Esophagus (tissue), 2 donors: ENCODE measurements around the gene GSTT2B. TPM values are rescaled to one million over a fixed set of nuclear protein-coding genes. Genes with fewer than 3 reads are reported as not detected.
"Not testable (repeated sequence)": the region's sequence is repeated elsewhere in the genome, so short reads cannot be mapped to it uniquely, and the experiment has no call there.

Source experiments
- H3K27ac ChIP-seq, 2 donors: one replicate each; pipeline ENCODE4 v1.5.1; 2013; ENCODE audit warnings: low read depth in 2 of 2, mild to moderate bottlenecking in 2 of 2, inconsistent platforms in 1 of 2, low read length in 1 of 2, moderate library complexity in 1 of 2
- H3K27me3 ChIP-seq, 2 donors: one replicate each; pipeline ENCODE4 v1.6.1; 2013; ENCODE audit warnings: low read length in 2 of 2, control low read depth in 1 of 2, mild to moderate bottlenecking in 1 of 2; ENCODE audit not compliant: insufficient read depth in 2 of 2, control insufficient read depth in 1 of 2
- H3K36me3 ChIP-seq, 2 donors: one replicate each; pipeline ENCODE4 v1.6.1; 2013; ENCODE audit warnings: low read length in 1 of 2; ENCODE audit not compliant: control insufficient read depth in 2 of 2, insufficient read depth in 2 of 2
- H3K4me1 ChIP-seq, 2 donors: one replicate each; pipeline ENCODE4 v1.6.1; 2013; ENCODE audit warnings: low read length in 1 of 2; ENCODE audit not compliant: control insufficient read depth in 2 of 2, insufficient read depth in 2 of 2
- H3K4me3 ChIP-seq, 2 donors: one replicate each; pipeline ENCODE4 v1.5.1; 2013; ENCODE audit warnings: low read length in 2 of 2, mild to moderate bottlenecking in 2 of 2, low read depth in 1 of 2, moderate library complexity in 1 of 2
- H3K9me3 ChIP-seq, 2 donors: one replicate each; pipeline ENCODE4 v1.6.1; 2013; ENCODE audit warnings: mild to moderate bottlenecking in 2 of 2, low read depth in 1 of 2, low read length in 1 of 2, moderate library complexity in 1 of 2; ENCODE audit not compliant: control insufficient read depth in 2 of 2, insufficient read depth in 1 of 2
- WGBS, 2 donors: extraction: QIAGEN DNeasy Blood & Tissue Kit; methylation state at CpG; one replicate each; pipeline ENCODE4 v1.1.7; 2013; 5-methylcytosine and 5-hydroxymethylcytosine counted together
- polyA plus RNA-seq, 2 donors: library from polyadenylated mRNA; stranded (reverse); fragments of 200-250 nt; gene quantifications; one replicate each; pipeline ENCODE4 v1.2.3, GENCODE V29; 2013
- donor health status: healthy with polysubstance abuse.
- donor health status: Bipolar disorder and iron deficiency.

The GSTT2B gene
- polyA plus RNA-seq, 2 donors, result 2.8 to 74.1 TPM

- H3K4me1 ChIP-seq, result peaks cover 0 to 2% of the 10 kb centered on the region in 2 donors
- no peak overlapping the region for H3K27ac ChIP-seq
- no peaks in the 10 kb centered on the region for H3K27me3 ChIP-seq
- H3K36me3 ChIP-seq, result no peaks in the 10 kb centered on the region
- H3K4me3 ChIP-seq, result no peak overlapping the region
- no peaks in the 10 kb centered on the region for H3K9me3 ChIP-seq
- WGBS, 2 donors, result 74 to 85% methylated on average over 11 of the region's 11 CpGs
Measured at GRCh38 chr22:23908587-23909205, 52.3 kb downstream of the GSTT2B start.

- not testable (repeated sequence) for H3K4me1 ChIP-seq
Measured at GRCh38 chr22:23907423-23907822, 53.6 kb downstream of the GSTT2B start.

More at GRCh38 chr22:23907423-23907822, 53.6 kb downstream of the GSTT2B start:
- not testable (repeated sequence) for H3K9me3 ChIP-seq, H3K4me3 ChIP-seq, H3K27me3 ChIP-seq, H3K27ac ChIP-seq, H3K36me3 ChIP-seq
- 60 to 76% methylated on average over 10 of the region's 10 CpGs for WGBS, 2 donors

Other genes with a start within 250 kb of the GSTT2B start
- gene ZNF70, start 210.1 kb downstream of the GSTT2B start, polyA plus RNA-seq, result under 1 TPM; 0.40 to 0.92 TPM
- under 1 TPM; 0.45 to 0.98 TPM for gene VPREB3, start 206.8 kb downstream of the GSTT2B start, polyA plus RNA-seq
- gene C22orf15, start 198.2 kb downstream of the GSTT2B start, polyA plus RNA-seq, result under 1 TPM in 1 of 2 donors, not detected in 1; 0.14 TPM
- 100 to 1,000 TPM; 115 to 191 TPM for gene CHCHD10, start 193.2 kb downstream of the GSTT2B start, polyA plus RNA-seq
- under 1 TPM; 0.49 to 0.53 TPM for gene MMP11, start 188.3 kb downstream of the GSTT2B start, polyA plus RNA-seq
- gene SMARCB1, start 174.2 kb downstream of the GSTT2B start, polyA plus RNA-seq, result 10 to 100 TPM; 32.1 to 51.6 TPM
- 1 to 10 TPM in 1 of 2 donors, under 1 TPM in 1; 0.58 to 1.1 TPM for gene DERL3, start 122.2 kb downstream of the GSTT2B start, polyA plus RNA-seq
- gene SLC2A11, start 103.3 kb downstream of the GSTT2B start, polyA plus RNA-seq, result 1 to 10 TPM; 2.5 to 3.9 TPM
- gene MIF, start 66.8 kb downstream of the GSTT2B start, polyA plus RNA-seq, result 1,000 to 10,000 TPM in 1 of 2 donors, 100 to 1,000 TPM in 1; 706 to 1,271 TPM
- 1 to 10 TPM; 1.4 TPM for gene DDTL, start 5.7 kb upstream of the GSTT2B start, polyA plus RNA-seq
- gene DDT, start 13.2 kb upstream of the GSTT2B start, polyA plus RNA-seq, result 100 to 1,000 TPM; 165 to 213 TPM
- gene GSTT2, start 18.9 kb upstream of the GSTT2B start, polyA plus RNA-seq, result under 1 TPM; 0.11 to 0.92 TPM
- gene GSTT4, start 44.3 kb upstream of the GSTT2B start, polyA plus RNA-seq, result not detected
- gene CABIN1, start 50.1 kb upstream of the GSTT2B start, polyA plus RNA-seq, result 10 to 100 TPM; 15.2 to 26.3 TPM
- 1 to 10 TPM in 1 of 2 donors, under 1 TPM in 1; 0.73 to 1.4 TPM for gene SUSD2, start 220.3 kb upstream of the GSTT2B start, polyA plus RNA-seq